Activated T-cell treated with anti-CD3 and anti-CD28 coated beads for 24 hours (primary cell): ENCODE measurements around the gene GNB2.
A peak's percentile ranks its signal among the peaks of the same experiment; 100 is the strongest.
"Not testable (repeated sequence)": the region's sequence is repeated elsewhere in the genome, so short reads cannot be mapped to it uniquely, and the experiment has no call there.

ENCODE experiments used
- DNase-seq: peaks from one replicate; pipeline ENCODE4 v3.0.0-alpha.2; 2020; ENCODE audit warnings: low read depth

GNB2 gene

GRCh38 chr7:100665168-100665726 lies 8.3 kb upstream of the GNB2 start:
- no peak for DNase-seq

- no peak for DNase-seq
These were observed 6.0 kb upstream of the GNB2 start for GRCh38 chr7:100667331-100668068.

- DNase-seq = no peak
These were observed 5.5 kb upstream of the GNB2 start for GRCh38 chr7:100668069-100668449.

GRCh38 chr7:100669106-100669505 lies 4.4 kb upstream of the GNB2 start:
- DNase-seq = not testable (repeated sequence)

GRCh38 chr7:100670074-100670473 lies 3.5 kb upstream of the GNB2 start:
- no peak for DNase-seq

GRCh38 chr7:100671353-100672327 lies 1.9 kb upstream of the GNB2 start:
- no peak for DNase-seq

- DNase-seq = peak; percentile 31
These were observed 436 bp downstream of the GNB2 start for GRCh38 chr7:100673942-100674410.

GRCh38 chr7:100674411-100675104 lies 1.0 kb downstream of the GNB2 start:
- DNase-seq = no peak

GRCh38 chr7:100675105-100675451 lies 1.5 kb downstream of the GNB2 start:
- DNase-seq = no peak

GRCh38 chr7:100675581-100676350 lies 2.2 kb downstream of the GNB2 start:
- peak; percentile 70 for DNase-seq

GRCh38 chr7:100676501-100677306 lies 3.2 kb downstream of the GNB2 start:
- no peak for DNase-seq

- DNase-seq = no peak
These were observed 4.0 kb downstream of the GNB2 start for GRCh38 chr7:100677308-100678267.

- DNase-seq = no peak
These were observed 4.9 kb downstream of the GNB2 start for GRCh38 chr7:100678291-100678984.

GRCh38 chr7:100679129-100679926 lies 5.8 kb downstream of the GNB2 start:
- DNase-seq = no peak

- no peak for DNase-seq
These were observed 6.5 kb downstream of the GNB2 start for GRCh38 chr7:100679927-100680575.

- no peak for DNase-seq
These were observed 7.2 kb downstream of the GNB2 start for GRCh38 chr7:100680576-100681271.
